Measurements from ENCODE around the gene MTMR11. TPM values are rescaled to one million over a fixed set of nuclear protein-coding genes. Genes with fewer than 3 reads are reported as not detected.

MTMR11 gene
- total RNA-seq, 1 donor from 2014 or later, result 14.1 TPM

DNA sequence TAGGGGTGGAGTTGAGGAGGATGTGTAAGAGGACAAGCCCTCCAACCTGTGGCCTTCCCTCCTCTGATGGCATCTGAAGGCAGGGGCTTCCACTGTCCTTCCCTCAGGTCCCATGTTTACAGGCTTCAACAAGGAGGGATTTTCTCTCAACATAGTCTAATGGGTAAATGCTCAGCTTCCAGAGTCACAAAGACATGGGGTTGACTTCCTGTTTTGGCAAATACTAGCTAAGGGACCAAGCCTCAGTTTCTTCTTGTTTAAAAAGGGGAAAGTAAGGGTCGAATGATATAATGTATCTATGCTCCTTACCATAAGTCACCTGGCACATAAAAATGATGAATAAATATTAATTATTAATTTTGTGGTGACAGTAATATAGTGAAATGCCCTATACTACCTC, 22.1 kb downstream of the MTMR11 start:
- no peaks in the 10 kb centered on the region for H3K36me3 ChIP-seq (ENCODE audit: control insufficient read depth, insufficient read depth, low read length)
- no peak for TF ChIP-seq CTCF (IDR thresholded peaks at IDR 0.05; ENCODE audit: insufficient read depth, low read length, poor library complexity, severe bottlenecking)
- no peak for DNase-seq (ENCODE audit: low read depth)
- no peak overlapping the region for H3K4me3 ChIP-seq (ENCODE audit: low read depth, low read length)
- H3K27me3 ChIP-seq (ENCODE audit: control insufficient read depth, insufficient read depth, low read length), result no peaks in the 10 kb centered on the region

DNA sequence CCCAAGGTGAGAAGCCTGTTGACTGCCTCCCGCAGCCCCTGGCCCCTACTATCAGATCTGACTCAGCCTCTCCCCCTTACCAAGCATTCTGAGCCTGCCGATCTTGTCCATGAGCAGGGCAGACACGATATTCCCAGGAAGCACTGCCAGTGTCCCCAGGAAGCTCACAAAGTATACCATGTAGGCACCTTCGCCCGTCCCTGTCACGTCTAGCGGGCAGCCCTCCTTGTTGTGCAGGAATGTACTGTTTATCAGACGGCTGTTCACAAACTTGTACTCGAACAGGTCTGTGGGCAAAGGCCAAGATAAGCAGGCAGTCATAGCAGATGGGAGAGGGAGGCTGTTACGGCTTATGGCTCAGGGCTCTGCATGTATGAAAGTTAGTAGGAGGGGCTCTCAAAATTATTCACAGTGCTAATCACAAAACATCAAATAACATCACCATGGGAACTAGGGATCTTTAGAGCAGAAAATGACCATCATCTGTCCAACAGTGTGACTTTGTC, 30.1 kb downstream of the MTMR11 start:
- H3K4me3 ChIP-seq (ENCODE audit: low read depth, low read length), result no peak overlapping the region
- no peak for TF ChIP-seq CTCF (IDR thresholded peaks at IDR 0.05; ENCODE audit: insufficient read depth, low read length, poor library complexity, severe bottlenecking)
- DNase-seq (ENCODE audit: low read depth), result no peak
- no peaks in the 10 kb centered on the region for H3K27me3 ChIP-seq (ENCODE audit: control insufficient read depth, insufficient read depth, low read length)
- H3K36me3 ChIP-seq (ENCODE audit: control insufficient read depth, insufficient read depth, low read length), result no peaks in the 10 kb centered on the region

DNA sequence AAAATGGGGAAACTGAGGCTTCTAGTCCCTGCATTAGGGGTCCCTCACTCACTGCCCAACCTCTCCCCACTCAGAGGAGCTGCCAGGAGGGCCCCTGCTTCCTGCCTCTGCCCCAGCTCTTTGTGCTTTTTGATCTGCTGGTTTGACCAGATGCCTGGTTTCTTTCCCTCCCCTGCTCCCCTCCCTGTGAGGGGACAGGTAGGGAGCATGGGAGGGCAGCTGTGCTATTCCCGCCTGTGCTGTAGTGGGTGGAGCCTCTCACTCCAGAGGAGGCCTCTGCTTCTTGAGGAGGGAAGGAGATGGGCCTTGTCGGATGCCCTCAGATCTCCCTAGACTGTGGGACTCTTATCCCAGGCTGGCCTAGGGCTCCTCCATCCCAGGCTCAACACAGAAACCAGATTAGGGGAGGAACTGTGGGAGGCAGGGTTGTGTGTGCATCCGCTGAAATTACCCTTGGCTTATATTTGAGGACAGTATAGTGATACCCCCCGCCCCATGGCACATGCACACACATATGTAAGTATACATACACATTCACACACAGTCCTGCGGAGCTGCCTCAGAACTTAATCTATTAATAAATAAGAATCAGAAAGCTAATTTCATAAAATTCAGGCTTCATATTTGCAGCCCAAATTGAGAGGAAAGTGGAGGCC, 32.7 kb downstream of the MTMR11 start:
- Histone ChIP-seq H3K4me3 (ENCODE audit: low read depth, low read length) (no peak overlapping the region), H3K27me3 (ENCODE audit: control insufficient read depth, insufficient read depth, low read length) (no peaks in the 10 kb centered on the region), H3K36me3 (ENCODE audit: control insufficient read depth, insufficient read depth, low read length) (no peaks in the 10 kb centered on the region)
- no peak for TF ChIP-seq CTCF (IDR thresholded peaks at IDR 0.05; ENCODE audit: insufficient read depth, low read length, poor library complexity, severe bottlenecking)
- no peak for DNase-seq (ENCODE audit: low read depth)

DNA sequence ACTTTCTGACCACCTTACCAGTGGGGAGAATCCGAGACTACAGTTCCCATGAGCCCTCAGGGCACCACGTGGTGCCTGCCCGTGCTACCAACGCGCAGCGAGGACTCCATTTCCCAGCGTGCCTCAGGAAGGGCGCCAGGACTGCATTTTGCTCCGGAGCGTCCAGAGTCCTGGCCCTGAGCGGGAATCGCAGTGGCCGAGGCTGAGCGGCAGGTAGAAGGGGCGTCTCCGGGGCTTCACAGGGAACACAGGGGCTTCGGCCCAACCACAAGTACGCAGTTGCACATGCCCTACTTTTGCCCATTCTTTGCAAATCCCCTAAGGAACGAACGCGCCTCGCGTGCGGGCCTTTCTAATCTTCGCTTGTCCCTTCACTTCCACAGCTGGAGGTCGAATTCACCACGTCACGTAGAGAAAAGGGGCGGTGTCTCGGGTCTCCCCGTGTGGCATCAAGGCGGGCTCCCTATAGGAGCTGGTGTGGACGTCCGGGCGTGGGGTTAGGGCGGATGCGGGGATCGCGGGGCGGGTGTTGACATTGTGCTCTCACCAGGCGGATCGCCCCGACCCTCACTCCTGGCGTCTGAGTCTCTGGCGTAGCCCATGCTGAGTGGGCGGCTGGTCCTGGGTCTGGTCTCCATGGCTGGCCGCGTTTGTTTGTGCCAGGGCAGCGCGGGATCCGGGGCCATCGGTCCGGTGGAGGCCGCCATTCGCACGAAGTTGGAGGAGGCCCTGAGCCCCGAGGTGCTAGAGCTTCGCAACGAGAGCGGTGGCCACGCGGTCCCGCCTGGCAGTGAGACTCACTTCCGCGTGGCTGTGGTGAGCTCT, 37.0 kb downstream of the MTMR11 start, which contains the start of gene BOLA1:
Gene BOLA1 (plus strand): TSS at position 109 of the 825 bp plus-strand sequence. CDS start 492 bp downstream, at position 601.
- H3K36me3 ChIP-seq (ENCODE audit: control insufficient read depth, insufficient read depth, low read length), result no peaks in the 10 kb centered on the region
- H3K27me3 ChIP-seq (ENCODE audit: control insufficient read depth, insufficient read depth, low read length), result no peaks in the 10 kb centered on the region
- peak; percentile 77 for DNase-seq (ENCODE audit: low read depth)
- no peak for TF ChIP-seq CTCF (IDR thresholded peaks at IDR 0.05; ENCODE audit: insufficient read depth, low read length, poor library complexity, severe bottlenecking)
- H3K4me3 ChIP-seq (ENCODE audit: low read depth, low read length), result peak within 1 kb of the TSS; percentile 52

DNA sequence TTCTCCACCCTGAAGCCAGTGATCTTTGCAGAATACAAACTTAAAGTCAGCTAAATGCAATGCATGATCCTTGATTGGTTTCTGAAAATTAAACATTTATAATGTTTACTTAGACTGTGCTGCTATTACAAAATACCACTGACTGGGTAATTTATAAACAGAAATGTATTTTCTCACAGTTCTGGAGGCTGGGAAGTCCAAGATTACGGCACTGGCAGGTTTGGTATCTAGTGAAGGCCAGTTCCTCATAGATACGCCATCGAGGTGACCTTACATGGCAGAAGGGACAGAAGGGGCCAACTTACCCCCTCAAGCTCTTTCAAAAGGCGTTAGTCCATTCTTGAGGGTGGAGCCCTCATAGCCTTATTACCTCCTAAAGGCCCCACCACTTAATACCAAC, 40.1 kb downstream of the MTMR11 start:
- H3K36me3 ChIP-seq (ENCODE audit: control insufficient read depth, insufficient read depth, low read length), result no peaks in the 10 kb centered on the region
- no peak for DNase-seq (ENCODE audit: low read depth)
- TF ChIP-seq CTCF (IDR thresholded peaks at IDR 0.05; ENCODE audit: insufficient read depth, low read length, poor library complexity, severe bottlenecking), result no peak

More for the DNA sequence above, 40.1 kb downstream of the MTMR11 start:
- no peaks in the 10 kb centered on the region for H3K27me3 ChIP-seq (ENCODE audit: control insufficient read depth, insufficient read depth, low read length)
- H3K4me3 ChIP-seq (ENCODE audit: low read depth, low read length), result no peak overlapping the region
